Measurements from ENCODE around the gene FOXI3. TPM values are rescaled to one million over a fixed set of nuclear protein-coding genes. Genes with fewer than 3 reads are reported as not detected.

Gene FOXI3
- total RNA-seq, 1 experiment from 2014 or later: 0.11 TPM

DNA sequence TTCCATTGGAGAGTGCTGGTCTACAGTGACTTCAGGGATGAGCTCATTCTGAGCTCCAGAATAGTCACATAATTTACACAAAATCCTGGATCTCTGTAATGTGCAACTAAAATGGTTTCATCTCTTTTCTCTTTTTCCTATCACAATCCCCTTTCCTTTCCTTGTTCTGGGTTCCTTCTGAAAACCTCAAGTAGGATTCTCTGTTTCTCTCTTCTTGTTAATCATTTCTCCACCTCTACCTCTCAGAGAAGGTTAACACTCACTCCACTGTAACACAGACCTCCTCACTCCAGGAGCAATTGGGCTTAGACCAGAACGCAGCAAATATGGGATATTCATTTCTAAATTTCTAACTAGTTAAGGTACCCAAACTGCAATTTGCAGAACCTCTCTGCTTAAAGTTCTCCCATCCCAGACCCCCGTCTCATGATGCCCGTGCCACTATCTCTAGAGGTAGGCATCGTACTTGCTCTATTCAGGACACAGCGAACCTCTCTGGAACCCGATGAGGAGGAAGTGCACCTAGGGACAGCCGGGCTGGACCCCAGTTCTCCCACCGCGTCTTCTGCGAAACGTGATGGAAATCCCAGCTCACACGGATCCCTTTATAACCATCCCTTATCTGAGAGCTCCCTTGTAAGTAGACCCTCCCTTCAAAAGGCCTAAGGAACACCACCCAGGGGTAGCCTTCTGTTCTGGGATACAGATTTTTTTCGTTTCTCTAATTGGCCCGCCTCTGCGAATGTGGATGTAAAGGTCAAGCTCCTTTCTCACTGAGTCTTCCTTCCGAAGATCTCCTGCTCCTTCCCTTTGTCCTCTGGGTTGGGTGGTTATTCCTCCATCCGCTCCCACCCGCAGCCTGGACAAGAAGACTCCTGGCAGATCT is 1.3 kb downstream of the FOXI3 start:
- CTCF ChIA-PET: no interaction called here
- intact Hi-C loops (cut with micrococcal nuclease; ENCODE audit: unreplicated experiment): loop anchor here (10.0 kb wide), 1 partner anchor 256 kb away; no protein-coding TSS in a partner anchor

DNA sequence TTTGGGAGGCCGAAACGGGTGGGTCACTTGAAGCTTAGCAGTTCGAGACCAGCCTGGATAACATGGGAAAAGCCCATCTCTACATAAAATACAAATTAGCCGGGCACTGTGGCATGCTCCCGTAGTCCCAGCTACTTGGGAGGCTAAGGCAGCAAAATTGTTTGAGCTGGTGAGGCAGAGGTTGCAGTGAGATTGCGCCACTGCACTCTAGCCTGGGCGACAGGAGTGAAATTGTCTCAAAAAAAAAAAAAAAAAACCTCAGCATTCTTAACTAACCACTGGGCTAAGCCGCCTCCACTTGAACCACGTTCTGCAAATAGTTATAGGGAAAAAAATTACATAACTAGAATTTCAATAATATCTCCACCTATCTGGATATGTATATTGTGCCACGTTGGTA is 2.3 kb downstream of the FOXI3 start:
- CTCF ChIA-PET: no interaction called here
- no peak overlapping the region for H3K27ac ChIP-seq (ENCODE audit: low read depth, low read length, poor library complexity, severe bottlenecking)
- no peak for DNase-seq (ENCODE audit: low spot score)
- H3K4me1 ChIP-seq (ENCODE audit: insufficient read depth, low read length, poor library complexity, severe bottlenecking): no peaks in the 10 kb centered on the region
- POLR2A ChIA-PET (ENCODE audit: low non-redundant PET): no interaction called here
- no peak overlapping the region for H3K4me3 ChIP-seq (ENCODE audit: low read depth, low read length, poor library complexity, severe bottlenecking)
- TF ChIP-seq EZH2 (IDR thresholded peaks at IDR 0.05; ENCODE audit: borderline replicate concordance, low read depth, low read length, poor library complexity, severe bottlenecking): no peak
- TF ChIP-seq, protein P1, sequence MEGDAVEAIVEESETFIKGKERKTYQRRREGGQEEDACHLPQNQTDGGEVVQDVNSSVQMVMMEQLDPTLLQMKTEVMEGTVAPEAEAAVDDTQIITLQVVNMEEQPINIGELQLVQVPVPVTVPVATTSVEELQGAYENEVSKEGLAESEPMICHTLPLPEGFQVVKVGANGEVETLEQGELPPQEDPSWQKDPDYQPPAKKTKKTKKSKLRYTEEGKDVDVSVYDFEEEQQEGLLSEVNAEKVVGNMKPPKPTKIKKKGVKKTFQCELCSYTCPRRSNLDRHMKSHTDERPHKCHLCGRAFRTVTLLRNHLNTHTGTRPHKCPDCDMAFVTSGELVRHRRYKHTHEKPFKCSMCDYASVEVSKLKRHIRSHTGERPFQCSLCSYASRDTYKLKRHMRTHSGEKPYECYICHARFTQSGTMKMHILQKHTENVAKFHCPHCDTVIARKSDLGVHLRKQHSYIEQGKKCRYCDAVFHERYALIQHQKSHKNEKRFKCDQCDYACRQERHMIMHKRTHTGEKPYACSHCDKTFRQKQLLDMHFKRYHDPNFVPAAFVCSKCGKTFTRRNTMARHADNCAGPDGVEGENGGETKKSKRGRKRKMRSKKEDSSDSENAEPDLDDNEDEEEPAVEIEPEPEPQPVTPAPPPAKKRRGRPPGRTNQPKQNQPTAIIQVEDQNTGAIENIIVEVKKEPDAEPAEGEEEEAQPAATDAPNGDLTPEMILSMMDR (conservative IDR thresholded peaks at IDR 0.05; ENCODE audit: low read depth, low read length): no peak
- intact Hi-C loops (cut with micrococcal nuclease; ENCODE audit: unreplicated experiment): loop anchor here (10.0 kb wide), 1 partner anchor 255 kb away; no protein-coding TSS in a partner anchor
- no peaks in the 10 kb centered on the region for H3K9me3 ChIP-seq (ENCODE audit: low read depth, low read length, poor library complexity, severe bottlenecking)
- no TSS peak for BruUV-seq (replicated peaks)
- no peaks in the 10 kb centered on the region for H3K36me3 ChIP-seq (ENCODE audit: insufficient read depth, low read length, poor library complexity, severe bottlenecking)
- H3K27me3 ChIP-seq (replicated peaks; ENCODE audit: insufficient read depth, low read depth, low read length, poor library complexity): peaks cover 87% of the 10 kb centered on the region

More for the DNA sequence above, 1.3 kb downstream of the FOXI3 start:
- POLR2A ChIA-PET (ENCODE audit: low non-redundant PET): no interaction called here
- Histone ChIP-seq H3K36me3 (ENCODE audit: insufficient read depth, low read length, poor library complexity, severe bottlenecking) (no peaks in the 10 kb centered on the region), H3K27me3 (replicated peaks; ENCODE audit: insufficient read depth, low read depth, low read length, poor library complexity) (peaks cover 91% of the 10 kb centered on the region), H3K9me3 (ENCODE audit: low read depth, low read length, poor library complexity, severe bottlenecking) (no peaks in the 10 kb centered on the region), H3K4me1 (ENCODE audit: insufficient read depth, low read length, poor library complexity, severe bottlenecking) (no peaks in the 10 kb centered on the region), H3K4me3 (ENCODE audit: low read depth, low read length, poor library complexity, severe bottlenecking) (no peak overlapping the region), H3K27ac (ENCODE audit: low read depth, low read length, poor library complexity, severe bottlenecking) (no peak overlapping the region)
- no peak for DNase-seq (ENCODE audit: low spot score)
- BruUV-seq (replicated peaks): no TSS peak
- TF ChIP-seq, protein P1 (conservative IDR thresholded peaks at IDR 0.05; ENCODE audit: low read depth, low read length): no peak
- TF ChIP-seq EZH2 (IDR thresholded peaks at IDR 0.05; ENCODE audit: borderline replicate concordance, low read depth, low read length, poor library complexity, severe bottlenecking): no peak

DNA sequence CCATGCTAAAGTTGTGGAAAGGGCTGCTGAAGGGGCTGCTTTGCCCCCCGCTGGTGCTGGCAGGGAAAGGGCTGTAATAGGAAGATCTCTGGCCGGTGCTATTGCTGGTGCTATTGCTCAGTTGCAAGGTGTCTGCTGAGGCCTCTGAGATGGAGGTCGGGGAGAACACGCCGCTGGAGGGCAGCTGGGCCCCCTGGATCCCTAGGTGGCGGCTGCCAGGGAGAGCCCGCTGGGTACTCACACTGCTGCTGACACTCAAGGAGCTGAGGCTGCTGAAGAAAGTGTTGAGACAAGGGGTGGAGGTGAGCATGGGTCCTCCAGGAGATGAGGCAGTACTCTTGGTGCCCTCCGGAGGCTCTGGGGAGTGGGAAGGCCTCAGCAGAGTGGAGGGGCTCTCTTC is 4.2 kb downstream of the FOXI3 start:
- Histone ChIP-seq H3K4me3 (ENCODE audit: low read depth, low read length, poor library complexity, severe bottlenecking) (no peak overlapping the region), H3K4me1 (ENCODE audit: insufficient read depth, low read length, poor library complexity, severe bottlenecking) (no peaks in the 10 kb centered on the region), H3K36me3 (ENCODE audit: insufficient read depth, low read length, poor library complexity, severe bottlenecking) (no peaks in the 10 kb centered on the region), H3K9me3 (ENCODE audit: low read depth, low read length, poor library complexity, severe bottlenecking) (no peaks in the 10 kb centered on the region), H3K27me3 (replicated peaks; ENCODE audit: insufficient read depth, low read depth, low read length, poor library complexity) (peaks cover 75% of the 10 kb centered on the region), H3K27ac (ENCODE audit: low read depth, low read length, poor library complexity, severe bottlenecking) (no peak overlapping the region)
- BruUV-seq (replicated peaks): no TSS peak
- TF ChIP-seq EZH2 (IDR thresholded peaks at IDR 0.05; ENCODE audit: borderline replicate concordance, low read depth, low read length, poor library complexity, severe bottlenecking): no peak
- TF ChIP-seq, protein P1 (conservative IDR thresholded peaks at IDR 0.05; ENCODE audit: low read depth, low read length): no peak
- ChIA-PET POLR2A (ENCODE audit: low non-redundant PET) (no interaction called here), CTCF (no interaction called here)
- intact Hi-C loops (cut with micrococcal nuclease; ENCODE audit: unreplicated experiment): no loop called here
- DNase-seq (ENCODE audit: low spot score): no peak

All from A673 (cell line).